Stimulated activated CD4-positive, alpha-beta T cell treated with anti-CD3 and anti-CD28 coated beads, Interleukin-12 subunit alpha, Interleukin-12 subunit beta, amount 100 ng/mL, for 48 hours (primary cell): ENCODE results near the gene CILP.
"Not testable (repeated sequence)": the region's sequence is repeated elsewhere in the genome, so short reads cannot be mapped to it uniquely, and the experiment has no call there.

Source experiments
- DNase-seq, 3 donors: peaks; one replicate each; pipeline ENCODE4 v3.0.0-alpha.2; 2020; ENCODE audit warnings: low read depth in 2 of 3, low spot score in 1 of 3

CILP gene

GRCh38 chr15:65226901-65227300 lies 15.6 kb upstream of the CILP start:
- not testable (repeated sequence) for DNase-seq

- DNase-seq = no peak
These were observed 14.9 kb upstream of the CILP start for GRCh38 chr15:65226221-65226620.

- DNase-seq = no peak
These were observed 12.7 kb upstream of the CILP start for GRCh38 chr15:65223996-65224395.

DNA sequence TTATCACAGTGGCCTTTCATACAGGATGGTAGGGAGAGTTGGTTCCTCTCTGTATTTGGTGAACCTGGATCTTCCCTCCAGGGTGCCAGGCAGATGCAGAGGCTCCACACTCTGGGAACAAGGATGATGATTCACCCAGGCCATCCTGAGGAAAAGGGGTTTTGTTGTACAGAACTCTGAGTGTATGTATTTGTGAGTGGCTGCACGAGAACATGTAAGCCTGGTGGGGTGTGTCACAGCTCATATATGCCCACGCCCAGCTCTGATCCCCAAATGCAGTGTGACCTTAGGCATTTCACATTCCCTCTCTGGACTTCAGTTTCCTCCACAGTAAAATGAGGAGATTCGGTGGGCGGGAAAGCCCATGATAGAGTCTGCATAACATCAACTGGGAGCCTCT lies 11.6 kb upstream of the CILP start:
- no peak for DNase-seq

DNA sequence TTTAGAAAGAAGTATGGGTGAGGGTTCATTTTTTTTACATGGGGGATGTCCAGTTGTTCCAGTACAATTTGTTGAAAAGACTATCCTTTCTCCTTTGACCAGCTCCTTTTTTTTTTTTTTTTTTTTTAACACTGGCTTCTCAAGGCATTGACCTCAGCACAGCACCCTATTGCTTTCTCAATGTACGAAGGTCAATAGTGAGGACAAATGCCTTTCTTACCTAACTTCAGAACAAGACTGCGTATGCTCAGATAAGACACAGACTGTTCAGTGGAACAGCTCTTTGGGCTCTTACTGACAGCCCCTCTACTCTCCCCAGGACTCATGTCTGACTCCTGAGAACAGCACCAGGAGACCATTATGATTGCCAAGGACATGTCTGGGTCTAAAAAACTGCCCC lies 10.4 kb upstream of the CILP start:
- no peak for DNase-seq

- DNase-seq = no peak
These were observed 7.9 kb upstream of the CILP start for GRCh38 chr15:65219137-65219536.

- DNase-seq = no peak
These were observed 6.5 kb upstream of the CILP start for GRCh38 chr15:65217526-65218482.

DNA sequence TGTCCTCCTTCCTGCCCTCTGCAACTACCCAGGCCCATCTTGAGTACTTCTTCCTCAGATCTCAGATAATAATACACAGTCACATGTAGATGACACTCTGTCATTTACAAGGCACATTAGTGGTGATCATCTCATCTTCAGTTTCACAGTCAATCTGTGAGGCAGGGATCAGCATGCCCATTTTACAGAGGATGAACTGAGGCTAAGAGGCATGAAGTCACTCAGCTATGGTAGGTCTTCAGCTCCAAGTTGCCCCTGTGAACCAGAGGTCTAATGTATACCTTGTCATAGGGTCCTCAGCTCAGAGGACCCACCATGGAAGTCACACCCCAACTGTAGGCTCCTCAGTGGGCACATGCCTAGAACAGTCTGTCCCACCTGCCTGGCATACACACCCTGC lies 4.2 kb upstream of the CILP start:
- DNase-seq = no peak

DNA sequence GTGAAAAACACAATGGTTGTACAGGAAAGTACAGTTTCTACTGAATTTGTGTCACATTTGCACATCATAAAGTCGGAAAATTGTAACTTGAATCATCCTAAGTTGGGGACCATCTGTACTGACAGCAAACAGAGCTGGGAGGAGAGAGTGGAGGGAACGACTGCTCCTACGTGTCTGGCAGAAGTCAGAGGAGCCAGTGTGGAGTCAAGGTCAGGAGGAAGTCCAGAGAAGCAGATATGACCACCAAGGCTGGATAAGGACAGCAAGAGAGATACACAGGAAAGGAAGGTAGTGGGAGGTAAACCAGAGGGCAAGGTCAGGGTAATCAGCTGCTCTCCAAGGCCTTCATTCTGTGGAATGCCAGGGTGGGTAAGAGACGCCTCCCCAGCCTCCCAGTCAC lies 2.7 kb upstream of the CILP start:
- DNase-seq = no peak

GRCh38 chr15:65213241-65213640 lies 2.0 kb upstream of the CILP start:
- DNase-seq = no peak

GRCh38 chr15:65212097-65212496 lies 824 bp upstream of the CILP start:
- peak; percentile 14 to 37 (median 33) for DNase-seq

DNA sequence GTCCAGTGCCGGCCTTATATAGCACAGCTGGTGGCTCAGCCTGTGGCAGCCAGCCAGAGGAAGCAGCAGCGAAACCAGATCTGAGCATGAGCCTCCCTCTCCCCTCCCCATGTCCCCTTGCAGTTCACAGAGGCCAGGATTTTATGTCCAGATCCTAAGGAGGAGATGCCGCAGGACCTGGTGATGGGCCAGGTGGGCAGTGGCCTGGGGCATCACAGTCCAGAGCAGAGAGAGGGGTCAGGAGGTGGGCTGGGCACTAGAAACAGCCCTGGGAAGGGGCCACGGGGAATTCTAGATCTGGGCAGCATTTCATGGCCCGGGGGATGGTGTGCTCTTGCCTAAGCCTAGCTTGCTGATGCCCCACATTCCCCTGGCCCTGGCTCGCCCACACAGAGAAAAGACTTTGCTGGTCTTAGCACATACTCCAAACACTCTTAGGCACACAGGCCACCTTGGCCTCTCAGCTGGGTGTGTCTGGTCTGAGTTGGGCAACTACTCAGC lies 259 bp upstream of the CILP start:
- no peak for DNase-seq

DNA sequence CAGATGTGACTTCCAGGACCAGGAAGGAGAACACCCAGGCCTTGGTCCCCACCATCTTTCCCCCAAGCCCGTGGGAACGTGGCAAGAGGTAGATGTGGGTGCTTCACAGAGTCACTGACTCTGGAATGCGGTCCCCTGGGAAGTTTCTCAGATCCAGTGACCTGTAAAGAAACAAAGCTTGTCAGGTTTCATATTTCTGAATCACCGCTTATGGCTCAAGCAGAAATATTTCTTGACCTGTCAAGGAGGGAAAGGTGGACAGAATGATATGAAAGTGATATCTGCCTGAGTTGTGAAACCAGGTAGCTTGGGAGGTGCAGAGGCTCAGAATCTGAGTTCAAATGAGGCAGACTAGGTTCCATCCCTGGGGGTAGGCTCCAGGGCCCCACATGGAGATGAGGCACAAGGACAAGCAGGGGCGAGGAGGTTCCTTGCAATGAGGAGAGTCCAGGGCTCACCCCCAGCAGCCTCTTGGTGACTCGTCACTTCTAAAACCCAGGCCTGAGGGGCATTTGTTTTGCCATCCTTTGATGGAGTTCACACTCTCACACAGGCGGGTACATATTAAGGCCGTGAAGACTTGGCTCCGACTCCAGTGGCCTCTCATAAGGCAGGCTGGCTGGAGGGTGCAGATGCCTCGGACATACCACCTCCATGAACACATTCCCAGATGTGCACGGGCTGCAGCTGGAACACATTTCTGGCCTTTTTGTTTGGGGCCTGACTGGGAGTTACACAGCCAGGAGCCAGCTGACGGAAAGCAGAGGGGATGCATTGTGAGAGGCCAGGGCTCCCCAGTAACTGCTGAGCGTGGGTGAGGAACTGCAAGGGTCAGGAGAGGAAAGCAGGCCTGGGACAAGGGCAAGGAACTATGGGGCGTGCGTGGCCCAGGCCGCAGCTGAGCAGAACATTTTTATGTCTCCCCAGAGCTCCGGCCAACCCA lies 1.3 kb downstream of the CILP start:
- no peak for DNase-seq

DNA sequence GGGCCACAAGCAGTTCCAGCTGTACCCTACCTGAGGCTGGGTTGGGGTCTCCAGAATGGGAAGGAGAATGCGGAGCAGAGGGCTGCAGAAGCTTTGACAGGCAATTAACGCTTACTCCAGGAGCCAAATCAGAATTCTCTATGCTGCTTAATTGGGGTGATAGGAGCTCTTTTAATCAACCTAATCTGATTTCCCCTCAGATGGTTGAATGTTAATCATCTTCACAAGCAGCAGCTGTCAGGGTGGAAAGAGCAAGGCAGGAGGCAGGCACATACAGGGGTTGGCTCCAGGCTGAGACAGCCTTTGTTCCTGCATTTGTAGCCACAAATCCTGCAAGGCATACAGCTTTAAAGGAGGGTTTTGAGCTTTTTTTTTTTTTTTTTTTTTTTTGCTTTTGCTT lies 2.6 kb downstream of the CILP start:
- no peak for DNase-seq

GRCh38 chr15:65207280-65207840 lies 3.9 kb downstream of the CILP start:
- no peak for DNase-seq

DNA sequence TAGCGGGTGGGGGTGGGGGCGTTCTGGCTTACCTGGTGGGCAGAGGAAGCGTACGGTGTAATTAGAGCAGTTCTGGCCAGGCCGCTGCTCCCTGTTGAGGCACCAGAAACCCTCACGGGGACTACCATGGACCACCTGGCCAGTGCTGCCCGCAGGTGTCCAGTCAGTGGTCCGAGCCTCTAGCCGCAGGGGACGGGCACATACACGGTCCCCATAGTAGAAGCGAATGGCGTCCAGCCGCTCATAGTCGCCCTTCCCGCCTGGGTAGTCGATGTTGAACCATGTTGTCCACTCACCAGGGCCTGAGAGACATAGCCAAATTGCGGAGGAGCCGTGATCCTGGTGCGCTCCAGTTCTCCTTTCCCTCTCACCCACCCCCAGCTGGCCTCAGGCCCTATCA lies 4.5 kb downstream of the CILP start:
- no peak for DNase-seq

DNA sequence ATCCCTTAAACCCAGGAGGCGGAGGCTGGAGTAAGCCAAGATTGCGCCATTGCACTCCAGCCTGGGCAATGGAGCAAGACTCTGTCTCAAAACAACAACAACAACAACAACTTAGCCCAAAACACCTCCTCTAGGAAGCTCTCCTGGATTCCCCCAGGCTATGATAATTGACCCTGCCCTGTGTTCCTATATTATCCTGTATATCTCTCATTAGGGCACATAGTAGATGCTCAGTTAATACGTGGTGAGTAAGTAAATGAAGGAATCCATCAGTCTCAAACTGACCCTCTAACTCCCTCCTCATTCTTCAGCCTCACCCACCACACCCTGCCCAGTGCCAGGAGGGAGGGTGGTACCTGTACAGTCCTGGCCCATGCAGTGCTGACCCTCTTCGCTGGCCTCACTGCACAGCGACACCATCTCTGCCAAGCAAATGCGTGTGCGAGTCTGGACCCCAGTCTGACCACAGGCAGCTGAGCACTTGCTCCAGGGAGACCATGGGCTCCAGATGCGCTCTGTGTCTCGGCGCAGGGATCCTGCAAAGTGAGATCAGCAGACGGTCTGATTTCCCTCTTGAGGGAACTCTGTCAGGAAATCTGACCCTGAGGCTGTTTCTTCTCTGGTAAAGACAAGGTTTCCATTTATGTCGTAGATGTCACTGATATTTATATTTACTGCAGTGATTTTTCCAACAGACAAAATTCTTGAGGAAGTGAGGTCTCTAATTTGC lies 6.2 kb downstream of the CILP start:
- no peak for DNase-seq

GRCh38 chr15:65204236-65204930 lies 6.9 kb downstream of the CILP start:
- no peak for DNase-seq

- no peak for DNase-seq
These were observed 9.4 kb downstream of the CILP start for GRCh38 chr15:65201918-65202317.

- no peak for DNase-seq
These were observed 12.7 kb downstream of the CILP start for GRCh38 chr15:65198571-65198970.
